T-helper 17 cell (primary cell): ENCODE results near the gene PCP4L1. TPM values are rescaled to one million over a fixed set of nuclear protein-coding genes. Genes with fewer than 3 reads are reported as not detected.
A peak's percentile ranks its signal among the peaks of the same experiment; 100 is the strongest.
"Not testable (repeated sequence)": the region's sequence is repeated elsewhere in the genome, so short reads cannot be mapped to it uniquely, and the experiment has no call there.

Source experiments
- ATAC-seq: fragments of 150-1000 bp; cut with Tn5 transposase; 2 replicates; pipeline ENCODE4 v1.10.0; 2021; ENCODE audit warnings: mild to moderate bottlenecking, moderate library complexity
- DNase-seq, 3 donors: peaks; one replicate each; pipeline versions ENCODE4 v3.0.0 to v3.0.0-alpha.2; 2020 to 2021
- H3K9me3 ChIP-seq: one replicate; pipeline ENCODE4 v1.7.0; 2013; ENCODE audit warnings: low read length, mild to moderate bottlenecking; ENCODE audit not compliant: control insufficient read depth, poor library complexity, severe bottlenecking
- H3K27ac Mint-ChIP-seq: one replicate; pipeline ENCODE4 v1.8.0; 2022; ENCODE audit warnings: mild to moderate bottlenecking, moderate library complexity, mixed read lengths
- H3K27me3 Mint-ChIP-seq: one replicate; pipeline ENCODE4 v1.8.0; 2022; ENCODE audit warnings: mixed read lengths
- H3K36me3 Mint-ChIP-seq: one replicate; pipeline ENCODE4 v1.8.0; 2022; ENCODE audit warnings: low read depth, mixed read lengths
- H3K4me1 Mint-ChIP-seq: one replicate; pipeline ENCODE4 v1.8.0; 2022; ENCODE audit warnings: mild to moderate bottlenecking, mixed read lengths
- H3K4me3 Mint-ChIP-seq: one replicate; pipeline ENCODE4 v1.8.0; 2022; ENCODE audit warnings: mild to moderate bottlenecking, moderate library complexity, mixed read lengths
- total RNA-seq, 4 donors: library from RNA in 2 of 4; stranded (reverse) in 2 of 4; gene quantifications; one replicate each; pipeline ENCODE4 v1.2.3 and lab custom pipeline; 2022 to 2026

The PCP4L1 gene
- total RNA-seq, 2 donors from 2014 or later, result not detected

DNA sequence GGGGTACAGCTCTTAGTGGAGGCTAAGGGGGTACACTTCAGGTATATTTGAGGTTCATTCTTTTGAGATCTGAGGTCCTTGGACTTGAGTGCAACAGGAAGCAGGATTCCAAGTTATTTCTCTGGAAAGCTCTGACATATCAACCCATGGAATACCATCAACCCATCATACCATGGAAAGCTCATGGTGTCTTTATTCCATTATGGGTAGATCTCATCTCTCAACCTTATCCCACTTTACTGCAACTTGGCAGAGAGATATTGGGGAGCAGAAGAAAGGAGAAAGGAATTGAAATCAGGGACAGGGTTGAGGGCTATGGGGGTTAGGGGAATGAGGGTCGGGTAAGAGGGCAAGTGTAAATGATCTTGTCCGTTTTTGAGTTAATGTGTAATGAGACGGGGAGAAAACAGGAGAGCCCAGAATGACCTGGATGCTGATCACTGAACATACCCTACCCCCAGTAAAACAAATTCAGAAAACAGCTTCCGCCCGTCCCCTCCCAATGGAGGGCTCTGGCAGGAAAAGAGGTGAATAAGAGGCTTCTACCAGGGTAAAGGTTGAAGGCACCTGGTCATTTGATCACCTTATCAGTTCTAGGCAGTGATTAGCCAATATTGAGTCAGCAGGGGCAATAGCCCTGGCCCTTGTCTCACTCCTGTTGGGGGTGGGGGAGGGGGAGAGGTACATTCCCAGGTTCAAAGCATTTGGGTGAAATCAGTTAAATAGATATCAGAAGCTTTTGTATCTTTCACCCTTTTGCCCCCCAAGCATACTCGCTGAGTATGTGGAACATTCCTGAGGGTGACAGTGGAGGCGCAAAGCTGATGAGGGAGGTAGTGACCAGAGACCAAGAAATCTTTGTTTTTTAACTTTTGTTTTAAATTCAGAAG lies 34.5 kb upstream of the PCP4L1 start:
- DNase-seq (no peak), ATAC-seq (no peak)
- peaks cover 2% of the 10 kb centered on the region for H3K36me3 Mint-ChIP-seq
- peaks cover 25% of the 10 kb centered on the region for H3K4me1 Mint-ChIP-seq
- H3K27ac Mint-ChIP-seq, result no peak overlapping the region
- no peak overlapping the region for H3K4me3 Mint-ChIP-seq
- no peaks in the 10 kb centered on the region for H3K27me3 Mint-ChIP-seq
- no peaks in the 10 kb centered on the region for H3K9me3 ChIP-seq

DNA sequence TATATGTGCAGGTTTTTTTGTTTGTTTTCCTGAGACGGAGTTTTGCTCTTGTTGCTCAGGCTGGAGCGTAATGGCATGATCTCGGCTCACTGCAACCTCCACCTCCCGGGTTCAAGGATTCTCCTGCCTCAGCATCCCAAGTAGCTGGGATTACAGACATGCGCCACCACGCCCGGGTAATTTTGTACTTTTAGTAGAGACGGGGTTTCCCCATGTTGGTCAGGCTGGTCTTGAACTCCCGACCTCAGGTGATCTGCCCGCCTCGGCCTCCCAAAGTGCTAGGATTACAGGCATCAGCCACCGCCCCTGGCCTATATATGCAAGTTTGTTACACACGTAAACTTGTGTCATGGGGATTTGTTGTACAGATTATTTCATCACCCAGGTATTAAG lies 33.9 kb upstream of the PCP4L1 start:
- H3K9me3 ChIP-seq, H3K4me3 Mint-ChIP-seq, H3K36me3 Mint-ChIP-seq, ATAC-seq, DNase-seq, H3K27me3 Mint-ChIP-seq: not testable (repeated sequence)
- Mint-ChIP-seq H3K4me1 (peaks cover 24% of the 10 kb centered on the region), H3K27ac (peak overlapping the region; percentile 96)

GRCh38 chr1:161225178-161225533 lies 33.4 kb upstream of the PCP4L1 start:
- peaks cover 2% of the 10 kb centered on the region for H3K36me3 Mint-ChIP-seq
- H3K4me1 Mint-ChIP-seq, result peaks cover 24% of the 10 kb centered on the region
- peak; percentile 0 for ATAC-seq
- DNase-seq, result no peak
- no peak overlapping the region for H3K4me3 Mint-ChIP-seq
- no peaks in the 10 kb centered on the region for H3K27me3 Mint-ChIP-seq
- no peaks in the 10 kb centered on the region for H3K9me3 ChIP-seq
- H3K27ac Mint-ChIP-seq, result peak overlapping the region; percentile 96

DNA sequence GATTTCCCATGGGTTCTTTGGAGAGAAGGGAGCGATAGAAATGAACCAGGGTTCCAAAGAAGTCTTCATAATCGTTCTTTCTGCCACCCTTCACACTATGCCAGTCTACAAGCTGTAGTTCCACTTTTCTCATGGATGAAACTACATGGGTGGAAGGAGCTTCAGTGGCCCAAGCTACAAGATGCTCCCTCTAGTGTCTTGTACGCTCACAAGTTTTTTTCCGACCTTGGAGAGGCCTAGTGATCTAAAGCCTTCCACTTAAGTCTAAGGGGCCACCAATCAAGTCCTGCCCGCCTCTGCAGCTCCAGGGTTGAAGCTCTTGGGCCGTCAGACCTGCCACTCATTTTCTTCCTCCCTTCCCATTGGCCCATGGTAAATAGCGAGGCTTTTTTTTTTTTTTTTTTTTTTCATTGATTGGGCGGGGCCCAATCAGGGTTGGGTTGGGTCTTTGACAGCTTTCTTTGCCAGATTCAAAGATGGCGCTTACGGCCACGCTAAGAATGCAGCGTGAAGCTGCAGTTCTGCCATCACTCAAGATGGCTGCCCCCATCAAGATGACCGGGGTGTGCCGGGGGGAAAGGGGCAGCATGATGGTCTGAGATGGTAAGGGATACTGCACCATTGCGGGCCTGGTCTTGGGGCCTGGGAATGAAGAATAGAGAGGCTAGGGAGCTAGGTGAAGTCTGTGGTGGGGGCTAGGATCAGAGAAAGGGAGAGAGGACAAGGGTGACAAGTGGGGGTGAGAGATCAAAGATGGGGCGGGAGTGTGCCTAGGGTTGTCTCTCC lies 32.8 kb upstream of the PCP4L1 start, which contains the start of gene TOMM40L:
Gene TOMM40L (plus strand): TSS at position 527 of the 786 bp plus-strand sequence. CDS start 430 bp downstream, outside the sequence.
- Mint-ChIP-seq H3K36me3 (peaks cover 2% of the 10 kb centered on the region), H3K27me3 (no peaks in the 10 kb centered on the region), H3K27ac (peak within 1 kb of the TSS; percentile 96), H3K4me3 (peak within 1 kb of the TSS; percentile 100), H3K4me1 (peaks cover 24% of the 10 kb centered on the region)
- peak; percentile 97 for ATAC-seq
- peak; percentile 69 to 81 (median 76) for DNase-seq
- no peaks in the 10 kb centered on the region for H3K9me3 ChIP-seq

DNA sequence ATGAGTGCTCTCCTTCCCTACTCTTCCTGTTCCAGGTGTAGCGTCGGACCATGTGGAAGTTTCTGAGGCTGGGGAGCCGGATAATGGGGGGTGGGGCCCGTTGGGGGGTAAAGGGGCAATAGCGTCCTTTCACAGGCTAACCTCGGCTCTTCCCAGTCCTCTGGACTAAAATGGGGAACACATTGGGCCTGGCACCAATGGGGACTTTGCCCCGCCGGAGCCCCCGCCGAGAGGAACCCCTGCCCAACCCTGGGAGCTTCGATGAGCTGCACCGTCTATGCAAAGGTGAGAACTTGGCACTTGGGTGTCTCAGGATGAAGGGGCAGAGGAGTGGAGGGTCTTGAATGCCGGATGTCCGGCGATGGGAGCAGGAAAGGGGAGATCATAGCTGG lies 32.2 kb upstream of the PCP4L1 start:
- H3K9me3 ChIP-seq, result no peaks in the 10 kb centered on the region
- H3K4me3 Mint-ChIP-seq, result peak overlapping the region; percentile 100
- no peak for DNase-seq
- ATAC-seq, result no peak
- H3K27ac Mint-ChIP-seq, result peak overlapping the region; percentile 96
- no peaks in the 10 kb centered on the region for H3K27me3 Mint-ChIP-seq
- H3K36me3 Mint-ChIP-seq, result peaks cover 2% of the 10 kb centered on the region
- peaks cover 24% of the 10 kb centered on the region for H3K4me1 Mint-ChIP-seq

- H3K9me3 ChIP-seq, result no peaks in the 10 kb centered on the region
- peaks cover 2% of the 10 kb centered on the region for H3K36me3 Mint-ChIP-seq
- H3K27me3 Mint-ChIP-seq, result no peaks in the 10 kb centered on the region
- DNase-seq (no peak), ATAC-seq (no peak)
- H3K4me1 Mint-ChIP-seq, result peaks cover 24% of the 10 kb centered on the region
- peak overlapping the region; percentile 100 for H3K4me3 Mint-ChIP-seq
- peak overlapping the region; percentile 86 for H3K27ac Mint-ChIP-seq
Measured at GRCh38 chr1:161226759-161227158, 31.8 kb upstream of the PCP4L1 start.

GRCh38 chr1:161227196-161227871 lies 31.2 kb upstream of the PCP4L1 start:
- H3K27ac Mint-ChIP-seq, result peak overlapping the region; percentile 86
- no peaks in the 10 kb centered on the region for H3K27me3 Mint-ChIP-seq
- H3K9me3 ChIP-seq, result no peaks in the 10 kb centered on the region
- DNase-seq (peak; percentile 74 to 88 (median 79)), ATAC-seq (peak; percentile 45)
- peaks cover 2% of the 10 kb centered on the region for H3K36me3 Mint-ChIP-seq
- peaks cover 24% of the 10 kb centered on the region for H3K4me1 Mint-ChIP-seq
- H3K4me3 Mint-ChIP-seq, result peak overlapping the region; percentile 100

GRCh38 chr1:161228032-161228431 lies 30.5 kb upstream of the PCP4L1 start:
- ATAC-seq (no peak), DNase-seq (no peak)
- peak overlapping the region; percentile 100 for H3K4me3 Mint-ChIP-seq
- no peaks in the 10 kb centered on the region for H3K9me3 ChIP-seq
- H3K4me1 Mint-ChIP-seq, result peaks cover 24% of the 10 kb centered on the region
- H3K27me3 Mint-ChIP-seq, result no peaks in the 10 kb centered on the region
- H3K27ac Mint-ChIP-seq, result peak overlapping the region; percentile 86
- peaks cover 2% of the 10 kb centered on the region for H3K36me3 Mint-ChIP-seq

DNA sequence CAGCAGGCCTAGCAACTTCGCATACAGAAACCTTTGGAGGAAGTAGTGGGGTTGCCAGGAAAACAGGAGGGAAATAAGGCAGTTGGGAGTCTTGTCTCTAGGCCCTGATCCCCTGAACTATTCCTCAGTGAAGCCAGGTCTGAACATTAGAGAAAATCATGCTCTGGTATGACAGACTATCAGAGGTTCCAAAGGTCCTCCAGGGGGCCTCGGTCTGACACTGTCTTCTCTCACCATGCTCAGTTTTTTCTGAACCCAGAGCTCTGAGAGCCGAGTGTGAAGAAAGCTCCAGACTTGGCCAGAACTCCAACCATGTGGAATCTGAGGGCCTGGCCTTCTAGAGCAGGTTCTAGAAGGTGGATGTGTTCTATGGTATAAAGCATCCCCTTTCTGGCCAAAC lies 28.6 kb upstream of the PCP4L1 start:
- Mint-ChIP-seq H3K27ac (no peak overlapping the region), H3K27me3 (no peaks in the 10 kb centered on the region), H3K4me3 (no peak overlapping the region), H3K4me1 (peaks cover 24% of the 10 kb centered on the region), H3K36me3 (peaks cover 2% of the 10 kb centered on the region)
- no peak for ATAC-seq
- DNase-seq, result no peak
- no peaks in the 10 kb centered on the region for H3K9me3 ChIP-seq

GRCh38 chr1:161230762-161231161 lies 27.8 kb upstream of the PCP4L1 start:
- Mint-ChIP-seq H3K27ac (no peak overlapping the region), H3K4me1 (peaks cover 19% of the 10 kb centered on the region), H3K27me3 (no peaks in the 10 kb centered on the region), H3K4me3 (no peak overlapping the region), H3K36me3 (peaks cover 2% of the 10 kb centered on the region)
- ATAC-seq, result no peak
- no peaks in the 10 kb centered on the region for H3K9me3 ChIP-seq
- no peak for DNase-seq

DNA sequence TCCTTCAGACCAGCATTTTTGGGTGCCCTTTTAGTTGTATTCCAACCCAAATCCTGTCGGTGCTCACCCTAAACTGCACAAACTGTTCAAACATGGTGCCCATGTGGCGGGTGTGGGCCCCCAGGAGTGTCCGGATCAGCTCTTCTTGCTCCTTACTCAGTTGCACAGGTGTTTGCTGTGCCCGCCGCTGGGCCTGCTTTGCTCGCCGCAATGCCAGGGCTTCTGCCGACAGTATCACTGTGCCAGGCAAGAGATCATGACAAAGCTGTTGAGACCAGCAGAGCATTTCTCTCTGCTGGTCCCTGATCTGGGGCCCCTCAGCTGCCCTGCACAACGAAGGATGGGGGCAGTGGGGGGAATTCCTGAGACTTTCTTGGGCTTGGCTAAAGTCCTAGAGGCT lies 25.4 kb upstream of the PCP4L1 start:
- Mint-ChIP-seq H3K4me3 (no peak overlapping the region), H3K27ac (peak overlapping the region; percentile 16), H3K27me3 (peaks cover 2% of the 10 kb centered on the region), H3K36me3 (no peaks in the 10 kb centered on the region), H3K4me1 (no peaks in the 10 kb centered on the region)
- no peak for ATAC-seq
- no peak for DNase-seq
- H3K9me3 ChIP-seq, result no peaks in the 10 kb centered on the region

DNA sequence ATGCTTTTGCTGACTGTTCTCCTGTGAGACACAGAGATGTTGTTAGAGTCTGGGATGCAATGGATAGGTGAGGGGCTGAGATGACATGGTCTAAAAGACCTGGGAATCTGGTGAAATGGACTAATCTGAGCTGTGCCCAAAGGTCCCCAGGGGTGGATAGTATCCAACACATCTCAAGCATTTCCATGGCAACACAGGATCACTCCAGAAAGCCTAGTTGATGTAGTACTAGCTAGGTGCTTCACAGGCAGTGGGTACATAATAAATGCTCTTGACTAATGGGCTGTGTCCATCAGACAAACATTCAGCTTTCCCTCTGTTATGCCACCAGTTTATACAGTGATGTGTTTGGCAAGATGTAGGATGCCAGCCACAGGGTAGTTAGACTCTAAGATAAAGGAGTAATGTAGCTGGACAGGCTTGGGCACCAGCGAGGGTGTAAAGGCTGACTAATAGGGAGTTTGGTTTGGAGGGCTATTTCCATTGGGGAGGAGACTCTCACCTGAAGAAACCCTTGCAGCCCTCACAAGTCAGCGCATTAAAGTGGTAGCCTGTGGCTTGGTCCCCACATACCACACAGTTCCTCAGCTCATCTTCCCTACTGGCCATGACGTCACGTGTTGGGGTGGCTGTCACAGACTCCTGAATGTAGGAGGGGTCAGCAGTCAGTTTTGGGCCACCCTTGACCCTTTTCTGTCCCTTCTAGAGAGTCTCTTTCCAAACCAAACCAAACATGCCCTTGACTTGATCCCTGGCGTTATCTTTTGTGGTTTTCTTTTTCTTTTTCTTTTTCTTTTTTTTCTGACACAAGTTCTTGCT lies 22.4 kb upstream of the PCP4L1 start:
- Mint-ChIP-seq H3K36me3 (peaks cover 6% of the 10 kb centered on the region), H3K4me1 (no peaks in the 10 kb centered on the region), H3K27ac (no peak overlapping the region), H3K4me3 (no peak overlapping the region), H3K27me3 (peaks cover 24% of the 10 kb centered on the region)
- no peaks in the 10 kb centered on the region for H3K9me3 ChIP-seq
- ATAC-seq, result no peak
- no peak for DNase-seq
